Nephron progenitor cell (in vitro differentiated cells): ENCODE results near the gene TBC1D22A.

ENCODE experiments used
- DNase-seq: peaks from one replicate; pipeline ENCODE4 v3.0.0; 2021
- H3K27ac Mint-ChIP-seq: 2 replicates; pipeline ENCODE4 v1.8.0; 2021; ENCODE audit warnings: mild to moderate bottlenecking, moderate library complexity, mixed read lengths
- H3K27me3 Mint-ChIP-seq: 2 replicates; pipeline ENCODE4 v1.8.0; 2021; ENCODE audit warnings: mild to moderate bottlenecking, low read depth, mixed read lengths; ENCODE audit not compliant: poor library complexity
- H3K36me3 Mint-ChIP-seq: 2 replicates; pipeline ENCODE4 v1.8.0; 2021; ENCODE audit warnings: low read depth, mixed read lengths
- H3K4me1 Mint-ChIP-seq: 2 replicates; pipeline ENCODE4 v1.8.0; 2021; ENCODE audit warnings: mixed read lengths
- H3K4me3 Mint-ChIP-seq: 2 replicates; pipeline ENCODE4 v1.8.0; 2021; ENCODE audit warnings: mild to moderate bottlenecking, moderate library complexity, mixed read lengths
- H3K9me3 Mint-ChIP-seq: 2 replicates; pipeline ENCODE4 v1.8.0; 2021; ENCODE audit warnings: mild to moderate bottlenecking, moderate library complexity, mixed read lengths
- TF ChIP-seq, protein P1 (sequence below): fragments of 200-600 bp; sonication (generic); IDR thresholded peaks from 2 replicates; pipeline ENCODE4 v1.5.0; 2021; ENCODE audit warnings: antibody characterized with exemption

The TBC1D22A gene

DNA sequence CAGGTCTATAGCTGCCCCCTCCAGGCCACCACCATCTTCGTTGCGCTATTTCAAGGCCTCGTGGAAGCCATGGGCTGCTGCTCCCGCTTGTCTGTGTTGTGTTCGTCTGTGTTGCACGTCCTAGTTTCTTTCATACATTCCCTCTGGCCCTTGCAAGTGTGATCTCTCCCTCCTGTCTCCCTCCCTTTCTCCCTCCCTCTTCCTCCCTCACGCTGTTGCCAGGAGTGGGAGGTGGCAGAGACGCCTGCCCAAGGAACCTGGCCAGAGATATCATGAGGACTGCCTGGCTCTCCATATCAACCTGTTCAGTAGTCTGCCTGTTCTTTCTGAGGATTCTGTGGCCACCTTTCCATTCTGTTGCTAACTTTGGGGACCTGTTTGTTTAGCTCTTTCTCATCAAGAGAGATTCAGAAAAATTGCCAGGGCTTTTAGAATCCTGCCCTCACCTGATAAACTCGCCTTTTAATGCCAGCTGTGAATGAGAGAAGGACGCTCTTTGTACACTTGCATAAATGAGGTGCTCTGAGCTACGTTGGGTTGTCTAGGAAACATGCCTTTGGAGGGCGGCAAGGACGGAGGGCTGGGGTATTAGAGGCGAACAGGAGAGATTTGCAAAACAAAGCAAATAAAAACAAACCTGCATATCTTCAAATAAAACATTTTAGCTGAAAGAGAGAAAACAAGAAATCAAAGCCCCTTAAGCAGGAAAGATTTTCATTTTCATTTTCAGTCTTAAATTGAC lies 185.2 kb downstream of the TBC1D22A start:
- H3K36me3 Mint-ChIP-seq: peaks cover 46% of the 10 kb centered on the region
- DNase-seq: no peak
- H3K4me3 Mint-ChIP-seq: no peak overlapping the region

DNA sequence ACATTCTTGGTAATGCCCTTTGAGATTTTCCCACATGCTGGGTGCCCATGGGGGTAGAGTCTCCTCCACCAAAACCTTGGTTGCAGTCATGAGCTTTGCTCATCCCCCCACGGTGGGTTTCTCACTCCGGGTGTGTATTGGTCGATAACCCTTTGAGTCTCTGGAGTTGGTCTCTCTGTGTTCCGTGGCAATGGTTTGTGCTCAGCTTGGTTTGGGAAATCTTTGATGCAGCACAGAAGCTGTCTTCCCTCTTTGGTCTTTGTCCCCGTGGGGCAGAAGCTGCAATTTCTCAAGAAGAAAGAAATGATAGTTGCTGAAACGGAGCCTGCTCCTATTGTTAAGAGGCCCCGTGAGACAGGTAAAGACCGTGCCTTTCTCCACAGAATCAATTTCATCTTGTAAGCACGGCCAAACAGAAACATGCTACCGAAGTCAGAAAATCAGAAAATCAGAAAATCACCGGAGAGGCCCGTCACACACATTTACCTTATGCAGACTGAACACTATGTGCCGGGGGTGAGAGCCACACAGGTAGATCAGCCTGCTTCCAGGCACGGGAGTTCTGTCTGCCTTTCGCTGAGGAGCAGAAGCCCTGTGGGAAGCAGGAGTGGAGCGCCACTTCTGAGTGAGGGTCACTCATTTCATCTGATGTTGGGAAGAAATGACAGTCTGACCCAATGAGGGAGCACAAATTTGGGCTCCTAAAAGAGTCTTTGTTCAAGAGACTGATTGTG lies 186.1 kb downstream of the TBC1D22A start:
- Mint-ChIP-seq H3K27me3 (peaks cover 5% of the 10 kb centered on the region), H3K4me1 (peaks cover 61% of the 10 kb centered on the region), H3K36me3 (peaks cover 39% of the 10 kb centered on the region), H3K4me3 (no peak overlapping the region), H3K27ac (peak overlapping the region; percentile 64), H3K9me3 (peaks cover 5% of the 10 kb centered on the region)
- TF ChIP-seq, protein P1, sequence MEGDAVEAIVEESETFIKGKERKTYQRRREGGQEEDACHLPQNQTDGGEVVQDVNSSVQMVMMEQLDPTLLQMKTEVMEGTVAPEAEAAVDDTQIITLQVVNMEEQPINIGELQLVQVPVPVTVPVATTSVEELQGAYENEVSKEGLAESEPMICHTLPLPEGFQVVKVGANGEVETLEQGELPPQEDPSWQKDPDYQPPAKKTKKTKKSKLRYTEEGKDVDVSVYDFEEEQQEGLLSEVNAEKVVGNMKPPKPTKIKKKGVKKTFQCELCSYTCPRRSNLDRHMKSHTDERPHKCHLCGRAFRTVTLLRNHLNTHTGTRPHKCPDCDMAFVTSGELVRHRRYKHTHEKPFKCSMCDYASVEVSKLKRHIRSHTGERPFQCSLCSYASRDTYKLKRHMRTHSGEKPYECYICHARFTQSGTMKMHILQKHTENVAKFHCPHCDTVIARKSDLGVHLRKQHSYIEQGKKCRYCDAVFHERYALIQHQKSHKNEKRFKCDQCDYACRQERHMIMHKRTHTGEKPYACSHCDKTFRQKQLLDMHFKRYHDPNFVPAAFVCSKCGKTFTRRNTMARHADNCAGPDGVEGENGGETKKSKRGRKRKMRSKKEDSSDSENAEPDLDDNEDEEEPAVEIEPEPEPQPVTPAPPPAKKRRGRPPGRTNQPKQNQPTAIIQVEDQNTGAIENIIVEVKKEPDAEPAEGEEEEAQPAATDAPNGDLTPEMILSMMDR: no peak
- no peak for DNase-seq

More for the DNA sequence above, 185.2 kb downstream of the TBC1D22A start:
- peaks cover 68% of the 10 kb centered on the region for H3K4me1 Mint-ChIP-seq
- peak overlapping the region; percentile 36 for H3K27ac Mint-ChIP-seq
- TF ChIP-seq, protein P1: no peak
- peaks cover 7% of the 10 kb centered on the region for H3K9me3 Mint-ChIP-seq
- H3K27me3 Mint-ChIP-seq: peaks cover 5% of the 10 kb centered on the region

DNA sequence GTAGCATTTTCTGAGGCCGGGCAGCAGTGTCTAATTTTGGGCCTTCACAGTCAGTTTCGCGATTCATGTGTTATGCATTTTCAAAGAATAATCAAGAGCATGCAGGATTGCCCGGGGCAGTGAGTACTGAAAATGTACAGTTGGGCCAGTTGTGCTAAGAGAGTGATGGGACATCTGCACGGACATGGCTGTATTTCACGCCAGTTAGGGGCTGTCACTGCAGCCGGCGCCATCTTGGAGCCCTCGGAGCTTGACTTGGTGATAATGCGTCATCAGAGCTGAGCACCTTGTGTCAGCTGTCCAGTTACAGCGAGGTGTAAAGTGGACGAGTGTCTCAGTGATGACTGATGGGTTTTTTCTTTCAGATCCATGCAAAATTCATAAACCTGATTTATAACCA lies 188.9 kb downstream of the TBC1D22A start:
- H3K36me3 Mint-ChIP-seq: peaks cover 37% of the 10 kb centered on the region
- H3K27me3 Mint-ChIP-seq: peaks cover 5% of the 10 kb centered on the region
- H3K27ac Mint-ChIP-seq: no peak overlapping the region
- H3K9me3 Mint-ChIP-seq: no peaks in the 10 kb centered on the region
- TF ChIP-seq, protein P1: no peak
- DNase-seq: no peak
- H3K4me3 Mint-ChIP-seq: no peak overlapping the region
- H3K4me1 Mint-ChIP-seq: peaks cover 53% of the 10 kb centered on the region

DNA sequence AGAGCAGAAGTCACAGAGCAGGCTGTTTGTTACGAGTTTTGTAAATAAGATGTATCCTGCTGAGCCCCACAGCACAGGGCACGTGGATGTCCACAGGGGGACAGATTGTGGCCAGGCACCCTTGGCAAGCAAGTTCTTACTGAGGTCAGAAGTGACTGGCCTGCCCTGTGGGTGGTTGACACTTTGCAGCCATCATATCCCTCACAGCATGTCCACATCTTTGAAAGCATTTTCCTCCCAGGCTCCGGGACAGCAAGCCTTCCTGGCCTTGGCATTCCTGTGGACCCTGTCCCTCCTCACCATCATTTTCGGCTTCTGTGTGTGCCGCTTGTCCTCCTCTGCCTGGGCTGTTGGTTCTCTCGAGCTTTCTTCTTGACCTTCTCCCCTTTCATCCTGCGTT lies 189.5 kb downstream of the TBC1D22A start:
- Mint-ChIP-seq H3K27ac (no peak overlapping the region), H3K36me3 (peaks cover 37% of the 10 kb centered on the region), H3K27me3 (peaks cover 3% of the 10 kb centered on the region), H3K9me3 (no peaks in the 10 kb centered on the region), H3K4me1 (peaks cover 47% of the 10 kb centered on the region), H3K4me3 (no peak overlapping the region)
- DNase-seq: no peak
- TF ChIP-seq, protein P1: no peak

DNA sequence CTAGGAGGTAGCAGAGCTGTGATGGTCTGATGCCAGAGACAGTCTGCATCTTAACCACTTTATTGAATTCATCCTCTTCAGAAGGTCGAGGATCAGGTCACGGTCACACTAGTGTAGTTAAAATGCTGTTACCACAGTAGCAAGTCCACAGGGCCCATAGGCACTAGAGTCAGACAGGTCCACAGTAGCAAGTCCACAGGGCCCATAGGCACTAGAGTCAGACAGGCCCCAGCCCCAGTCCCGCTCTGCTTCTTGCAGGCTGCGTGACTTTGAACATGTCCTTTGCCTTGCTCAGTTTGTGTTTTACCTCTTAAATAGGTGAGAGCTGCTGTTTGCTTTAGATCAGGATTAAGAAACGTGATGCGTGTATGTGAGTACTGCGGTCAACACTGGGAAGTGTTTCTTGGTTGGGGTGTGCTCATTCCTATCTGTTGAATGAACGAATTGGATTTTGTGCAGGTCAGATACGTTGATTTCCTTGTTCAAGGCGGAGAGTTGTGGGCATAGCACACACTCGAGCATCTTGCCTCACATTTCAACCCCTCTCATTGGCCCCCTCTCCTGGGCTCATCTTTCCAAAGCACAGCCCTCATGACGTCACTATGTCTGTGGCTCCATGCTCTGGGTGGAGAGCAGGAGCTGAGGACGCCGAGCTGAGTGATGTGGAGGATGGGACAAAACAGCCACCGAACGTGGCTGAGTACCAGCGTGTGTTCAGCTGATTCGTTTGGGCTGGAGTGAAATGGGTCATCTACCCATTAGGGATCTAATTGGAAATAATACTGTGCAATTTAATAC lies 191.7 kb downstream of the TBC1D22A start:
- Mint-ChIP-seq H3K4me1 (peaks cover 27% of the 10 kb centered on the region), H3K27ac (no peak overlapping the region), H3K27me3 (no peaks in the 10 kb centered on the region)

More for the DNA sequence above, 191.7 kb downstream of the TBC1D22A start:
- Mint-ChIP-seq H3K9me3 (no peaks in the 10 kb centered on the region), H3K36me3 (peaks cover 29% of the 10 kb centered on the region), H3K4me3 (no peak overlapping the region)
- TF ChIP-seq, protein P1: no peak
- DNase-seq: no peak
